GM12875 (cell line): Measurements from ENCODE around the gene VPS13D.

Experiments used
- H3K4me3 ChIP-seq: one replicate; pipeline ENCODE4 v1.5.1; 2011; ENCODE audit warnings: low read depth, low read length, control low read depth
- TF ChIP-seq, protein P1 (sequence below): IDR thresholded peaks from 2 replicates; pipeline ENCODE4 v1.5.1; 2011; ENCODE audit warnings: low read depth, mild to moderate bottlenecking, control low read depth, inconsistent platforms, low read length, moderate library complexity, borderline replicate concordance; ENCODE audit not compliant: insufficient read depth

VPS13D gene

DNA sequence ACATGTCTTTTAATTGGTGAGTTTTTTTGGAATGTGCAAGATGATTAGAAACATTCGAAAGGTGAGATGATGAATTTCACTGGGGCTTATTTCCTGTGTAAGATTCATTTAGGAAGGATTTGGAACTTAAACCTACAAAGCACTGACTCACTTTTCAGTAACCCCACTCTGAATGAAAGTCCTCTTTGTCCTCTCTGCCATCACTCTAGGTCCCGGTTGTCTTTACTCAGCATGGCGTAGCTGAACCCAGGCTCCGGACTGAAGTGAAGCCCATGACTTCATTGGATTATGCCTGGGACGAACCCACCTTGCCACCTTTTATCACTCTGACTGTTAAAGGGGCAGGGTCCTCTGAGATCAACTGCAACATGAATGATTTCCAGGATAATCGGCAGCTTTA is 139.4 kb downstream of the VPS13D start:
- no peak overlapping the region for H3K4me3 ChIP-seq
- TF ChIP-seq, protein P1, sequence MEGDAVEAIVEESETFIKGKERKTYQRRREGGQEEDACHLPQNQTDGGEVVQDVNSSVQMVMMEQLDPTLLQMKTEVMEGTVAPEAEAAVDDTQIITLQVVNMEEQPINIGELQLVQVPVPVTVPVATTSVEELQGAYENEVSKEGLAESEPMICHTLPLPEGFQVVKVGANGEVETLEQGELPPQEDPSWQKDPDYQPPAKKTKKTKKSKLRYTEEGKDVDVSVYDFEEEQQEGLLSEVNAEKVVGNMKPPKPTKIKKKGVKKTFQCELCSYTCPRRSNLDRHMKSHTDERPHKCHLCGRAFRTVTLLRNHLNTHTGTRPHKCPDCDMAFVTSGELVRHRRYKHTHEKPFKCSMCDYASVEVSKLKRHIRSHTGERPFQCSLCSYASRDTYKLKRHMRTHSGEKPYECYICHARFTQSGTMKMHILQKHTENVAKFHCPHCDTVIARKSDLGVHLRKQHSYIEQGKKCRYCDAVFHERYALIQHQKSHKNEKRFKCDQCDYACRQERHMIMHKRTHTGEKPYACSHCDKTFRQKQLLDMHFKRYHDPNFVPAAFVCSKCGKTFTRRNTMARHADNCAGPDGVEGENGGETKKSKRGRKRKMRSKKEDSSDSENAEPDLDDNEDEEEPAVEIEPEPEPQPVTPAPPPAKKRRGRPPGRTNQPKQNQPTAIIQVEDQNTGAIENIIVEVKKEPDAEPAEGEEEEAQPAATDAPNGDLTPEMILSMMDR, result no peak

DNA sequence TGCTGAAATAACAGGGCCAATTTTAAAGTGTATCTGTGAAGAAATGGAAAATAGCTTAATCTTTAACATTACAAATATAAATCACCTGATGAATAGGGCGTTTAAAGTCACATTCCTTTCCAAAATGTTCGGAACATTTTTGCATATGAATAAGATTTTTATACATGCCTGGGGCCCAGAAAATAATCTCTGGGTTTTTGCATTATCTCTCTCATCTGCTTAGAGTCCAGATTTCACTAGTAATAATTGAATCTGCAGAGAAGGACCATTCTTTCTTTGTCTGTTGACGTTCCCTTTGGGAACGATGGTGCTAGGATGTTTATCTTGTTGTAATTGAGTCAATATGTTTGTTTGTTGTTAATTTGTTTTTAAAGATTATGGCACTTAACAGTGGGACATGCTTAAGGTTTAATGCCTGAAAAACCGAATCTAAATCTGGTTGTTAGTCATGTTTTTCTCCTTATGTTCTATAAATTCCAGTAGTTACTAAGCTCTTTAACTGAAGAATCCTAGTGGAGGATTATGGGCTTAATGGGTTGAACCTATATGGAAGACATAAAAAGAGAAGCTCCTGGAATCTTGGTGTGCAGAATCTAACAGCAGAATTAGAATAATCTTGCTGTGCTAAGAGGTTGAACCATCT is 140.6 kb downstream of the VPS13D start:
- no peak overlapping the region for H3K4me3 ChIP-seq
- TF ChIP-seq, protein P1, result no peak

DNA sequence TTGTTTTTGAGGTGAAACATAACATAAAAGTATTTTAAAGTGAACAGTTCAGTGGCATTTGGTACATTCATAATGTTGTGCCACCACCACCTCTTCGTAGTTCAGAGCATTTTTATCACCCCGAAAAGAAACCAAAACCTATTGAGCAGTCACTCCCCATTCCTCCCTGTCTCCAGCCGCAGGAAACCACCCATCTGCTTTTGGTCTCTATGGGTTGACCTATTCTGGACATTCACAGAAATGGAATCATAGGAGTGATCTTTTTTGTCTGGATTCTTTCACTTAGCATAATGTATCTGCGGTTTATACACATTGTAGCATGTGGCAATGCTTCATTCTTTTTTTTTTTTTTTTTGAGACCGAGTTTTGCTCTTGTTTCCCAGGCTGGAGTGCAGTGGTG is 141.2 kb downstream of the VPS13D start:
- H3K4me3 ChIP-seq, result no peak overlapping the region
- TF ChIP-seq, protein P1, result no peak

DNA sequence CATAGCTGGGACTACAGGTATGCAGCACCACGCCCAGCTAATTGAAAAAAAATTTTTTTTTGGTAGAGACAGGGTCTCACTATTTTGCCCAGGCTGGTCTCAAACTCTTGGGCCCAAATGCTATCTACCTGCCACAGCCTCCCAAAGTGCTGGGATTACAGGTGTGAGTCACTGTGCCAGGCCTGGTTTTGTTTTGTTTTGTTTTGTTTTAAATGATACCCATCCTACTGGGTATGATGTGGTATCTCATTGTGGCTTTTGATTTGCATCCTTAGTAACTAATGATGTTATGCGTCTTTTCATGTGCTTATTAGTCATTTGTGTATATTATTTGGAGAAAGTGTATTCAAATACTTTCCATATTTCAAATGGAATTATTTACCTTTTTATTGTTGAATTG is 142.3 kb downstream of the VPS13D start:
- TF ChIP-seq, protein P1, result no peak
- no peak overlapping the region for H3K4me3 ChIP-seq

DNA sequence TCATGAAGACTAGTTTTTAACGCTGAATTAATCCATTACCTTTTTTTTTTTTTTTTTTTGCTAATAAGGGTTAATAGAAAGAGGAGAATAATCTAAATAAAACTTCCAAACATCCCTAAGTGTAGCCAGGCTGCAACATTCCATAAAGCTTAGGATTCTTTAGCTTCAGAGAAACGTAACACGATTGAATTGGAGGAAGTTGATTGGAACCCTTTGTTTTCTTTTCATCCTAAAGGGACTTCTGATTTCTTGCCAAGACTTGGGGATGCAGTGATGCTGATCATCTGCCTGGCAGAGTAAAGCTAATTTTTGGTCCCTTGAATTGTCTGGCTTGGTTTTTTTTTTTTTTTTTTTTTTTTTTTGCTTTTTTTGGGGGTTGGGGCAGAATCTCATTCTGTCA is 142.9 kb downstream of the VPS13D start:
- no peak overlapping the region for H3K4me3 ChIP-seq
- TF ChIP-seq, protein P1, result no peak

DNA sequence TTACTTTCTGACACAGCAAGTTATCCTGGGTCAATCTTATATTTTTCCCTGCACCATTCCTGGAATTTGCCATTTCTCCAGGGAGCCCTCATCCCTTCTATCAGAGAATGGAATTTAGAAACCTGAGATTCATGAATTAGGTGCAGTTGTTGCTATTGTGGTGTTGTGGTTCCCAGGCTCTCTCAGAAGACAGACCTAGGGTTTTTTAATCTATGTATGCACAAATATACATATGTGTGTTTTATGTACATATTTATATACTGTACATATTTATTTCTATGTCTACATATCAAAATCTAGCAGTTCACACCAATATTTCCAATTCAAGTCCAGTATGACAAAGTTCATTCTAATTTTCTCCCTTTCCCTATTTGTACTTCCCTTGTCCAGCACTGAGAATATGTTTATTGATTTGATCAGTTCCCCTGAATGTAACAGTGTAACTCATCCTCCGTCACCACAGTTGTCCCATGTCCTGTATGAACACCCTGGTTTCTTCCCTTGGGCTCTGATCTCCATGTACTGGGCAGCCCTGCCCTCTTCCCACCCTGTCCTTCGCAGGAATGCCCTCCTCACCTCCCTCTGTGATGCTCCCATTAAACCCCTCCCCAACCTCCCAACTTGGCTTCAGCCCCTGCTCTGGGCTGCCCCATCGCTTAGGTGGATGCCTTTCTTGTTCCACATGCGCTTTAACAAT is 145.5 kb downstream of the VPS13D start:
- no peak overlapping the region for H3K4me3 ChIP-seq
- TF ChIP-seq, protein P1, result no peak
